GM20431 (cell line): ENCODE results near the gene MACROD2.

Experiments
- in situ Hi-C: fragments of 300-500 bp; cut with MseI, MboI; formaldehyde crosslinking; loops from one replicate; pipeline ENCODE4 v1.15.0; 2020; ENCODE audit warnings: low sequenced_read_pairs; ENCODE audit not compliant: unreplicated experiment

MACROD2 gene

DNA sequence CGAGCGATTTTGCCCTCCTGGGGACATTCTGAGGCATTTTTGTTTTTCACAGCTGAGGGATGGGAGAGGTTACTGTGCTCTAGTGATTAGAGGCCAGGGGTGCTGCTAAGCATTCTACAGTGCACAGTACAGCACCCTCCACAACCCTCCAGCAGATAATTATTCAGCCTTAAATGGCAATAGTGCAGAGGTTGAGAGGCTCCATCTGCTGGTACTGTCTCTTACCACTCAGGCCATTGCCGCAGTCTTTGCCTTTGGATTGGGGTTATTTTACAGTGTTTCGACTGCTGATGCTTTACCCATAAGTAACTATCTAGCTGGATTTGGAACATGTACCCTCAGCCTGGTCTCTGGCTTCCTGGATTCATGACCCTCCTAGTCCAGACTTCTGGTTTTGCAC is 1872.6 kb downstream of the MACROD2 start:
- in situ Hi-C loops = no loop called here

GRCh38 chr20:15875446-15875845 is 1880.1 kb downstream of the MACROD2 start:
- in situ Hi-C loops = no loop called here

GRCh38 chr20:15882553-15882952 is 1887.2 kb downstream of the MACROD2 start:
- in situ Hi-C loops = no loop called here

DNA sequence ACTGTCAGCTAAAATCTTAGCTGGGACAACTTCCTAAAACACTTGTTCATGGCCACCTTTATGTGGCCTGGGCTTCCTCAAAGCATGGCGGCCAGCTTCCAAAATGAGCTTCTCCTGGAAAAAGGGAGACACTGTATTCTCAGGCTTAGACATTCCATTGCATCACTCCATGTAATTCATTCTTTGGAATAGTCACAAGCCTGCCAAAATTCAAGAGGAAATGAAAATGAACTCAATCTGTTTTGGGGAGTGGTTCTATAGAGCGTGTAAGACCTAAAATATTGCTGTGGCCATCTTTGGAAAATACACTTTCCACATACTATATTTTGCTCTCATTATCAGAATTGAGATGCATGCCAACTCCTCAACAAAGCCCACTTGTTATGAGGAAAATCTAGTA is 1890.9 kb downstream of the MACROD2 start:
- in situ Hi-C loops = no loop called here

DNA sequence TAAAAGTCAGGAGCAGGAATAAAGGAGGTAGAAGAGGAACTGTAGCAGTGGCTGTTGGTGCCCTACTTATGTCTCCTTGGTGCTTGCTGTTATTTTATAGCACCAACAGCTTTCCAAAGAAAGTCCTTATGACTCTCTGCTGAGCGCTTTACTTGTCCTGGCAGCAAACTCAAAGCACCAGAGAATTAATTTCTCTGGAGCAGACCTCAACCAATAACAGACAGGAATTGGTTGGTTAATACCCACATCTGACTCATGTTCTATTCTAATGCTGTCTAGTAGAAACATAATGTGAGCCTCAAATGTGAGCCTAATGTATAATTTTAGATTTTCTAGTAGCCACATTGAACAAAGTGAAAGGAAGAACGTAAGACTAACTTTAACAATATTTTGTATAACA is 1892.1 kb downstream of the MACROD2 start:
- in situ Hi-C loops = no loop called here

- in situ Hi-C loops = no loop called here
These were observed 1893.7 kb downstream of the MACROD2 start for GRCh38 chr20:15889061-15889460.

- in situ Hi-C loops = no loop called here
These were observed 1894.4 kb downstream of the MACROD2 start for GRCh38 chr20:15889514-15890256.

DNA sequence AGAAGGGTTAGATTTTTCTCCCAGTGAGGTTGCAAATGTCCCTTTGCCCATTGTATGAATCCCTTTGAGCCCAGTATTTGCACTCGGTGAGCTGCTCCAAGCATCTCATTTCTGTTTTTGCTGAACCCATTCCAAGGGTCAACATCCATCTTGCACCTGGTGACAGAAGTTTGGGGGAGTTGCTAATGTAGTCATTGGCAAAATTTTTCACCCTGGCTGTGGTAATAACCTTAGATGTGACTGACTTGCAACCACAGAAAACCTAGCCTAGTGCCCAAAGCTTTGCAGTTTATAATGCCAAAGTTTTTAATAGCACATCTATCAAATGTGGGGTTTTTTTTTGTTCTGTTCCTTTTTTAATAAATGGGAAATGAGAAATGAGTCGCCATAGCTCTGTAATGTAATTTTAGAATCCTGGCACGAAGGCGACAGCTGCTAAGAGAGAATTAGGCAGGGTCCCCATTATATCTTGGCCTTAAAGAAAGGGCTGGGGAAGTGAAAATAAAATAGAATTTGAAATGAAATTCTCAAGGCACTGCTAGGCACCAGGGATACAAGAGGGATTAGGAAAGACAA is 1895.2 kb downstream of the MACROD2 start:
- in situ Hi-C loops = no loop called here

DNA sequence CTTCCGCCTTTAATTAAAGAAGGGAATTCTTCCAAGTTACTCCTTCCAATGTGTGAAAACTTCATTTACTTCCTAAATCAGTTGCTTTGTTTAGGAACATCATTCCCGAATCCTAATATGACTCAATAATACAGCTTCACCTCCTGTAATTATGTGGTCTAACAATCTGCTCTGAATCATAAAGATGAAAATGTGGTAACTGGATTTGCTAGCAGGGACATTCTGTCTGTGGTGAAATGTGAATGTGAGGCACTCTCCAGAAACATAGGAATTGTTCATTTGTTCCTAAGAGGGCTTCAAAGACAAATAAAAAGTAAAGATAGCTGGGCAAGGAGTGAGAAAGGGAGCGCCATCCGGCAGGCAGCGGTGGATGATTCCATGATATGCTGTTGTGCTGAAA is 1899.8 kb downstream of the MACROD2 start:
- in situ Hi-C loops = no loop called here

- in situ Hi-C loops = no loop called here
These were observed 1900.3 kb downstream of the MACROD2 start for GRCh38 chr20:15895560-15896084.

DNA sequence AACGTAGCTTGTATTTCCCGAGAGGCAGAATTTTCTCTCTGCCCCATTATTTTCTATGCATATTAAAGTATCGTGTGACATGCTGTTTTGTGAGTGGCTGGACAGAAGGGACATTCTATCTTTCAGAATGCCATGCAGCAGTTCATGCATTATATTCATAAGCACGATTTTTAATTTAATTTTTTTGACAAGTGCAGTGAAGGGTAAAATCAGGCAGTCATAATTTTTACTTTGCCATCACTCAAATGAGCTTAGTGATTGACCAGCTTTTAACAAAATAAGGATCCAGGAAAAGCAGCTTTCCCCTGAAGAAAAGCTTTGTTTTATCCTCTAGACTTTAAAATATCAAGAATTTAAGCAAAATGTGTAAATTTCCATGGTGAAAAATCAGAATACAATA is 1904.7 kb downstream of the MACROD2 start:
- in situ Hi-C loops = no loop called here

DNA sequence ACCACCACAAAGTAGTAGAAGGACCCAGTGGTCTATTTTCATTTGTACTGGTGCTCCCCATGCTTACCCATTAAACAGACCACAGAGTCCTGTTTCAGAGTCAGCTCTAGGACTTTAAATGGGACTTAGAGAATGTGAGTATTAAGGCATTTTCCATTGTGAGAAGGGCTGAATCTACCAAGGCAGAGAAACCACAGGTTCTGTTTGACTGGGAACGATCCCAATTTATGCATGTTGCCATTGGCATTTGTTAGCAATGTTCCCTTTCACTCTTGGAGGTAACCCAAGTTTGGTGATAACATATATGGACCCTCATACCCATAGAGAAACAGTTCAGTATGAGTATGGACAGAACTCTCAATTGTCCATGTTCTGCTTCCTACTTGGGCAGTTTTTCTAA is 1905.1 kb downstream of the MACROD2 start:
- in situ Hi-C loops = no loop called here

- in situ Hi-C loops = no loop called here
These were observed 1907.2 kb downstream of the MACROD2 start for GRCh38 chr20:15902493-15902892.

DNA sequence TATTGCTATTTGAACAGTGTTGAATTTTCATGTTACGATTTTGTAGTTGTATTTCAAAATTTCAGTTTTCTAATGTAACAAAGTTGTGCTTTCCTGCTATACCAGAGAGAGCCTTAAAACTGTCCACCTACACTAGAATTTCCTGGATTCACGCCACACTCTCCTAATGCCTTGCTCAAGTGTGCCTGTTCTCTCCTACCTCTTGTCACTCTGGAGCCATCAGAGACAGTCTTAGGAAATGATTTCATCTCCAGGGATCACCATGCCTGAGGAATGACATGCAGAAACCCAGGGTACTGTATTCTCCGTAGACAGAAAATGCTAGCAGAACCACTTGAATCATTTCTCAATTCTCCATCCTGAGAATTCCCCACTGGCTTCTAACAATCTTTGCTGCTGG is 1910.3 kb downstream of the MACROD2 start:
- in situ Hi-C loops = no loop called here

- in situ Hi-C loops = no loop called here
These were observed 1914.7 kb downstream of the MACROD2 start for GRCh38 chr20:15909995-15910394.

- in situ Hi-C loops = no loop called here
These were observed 1916.3 kb downstream of the MACROD2 start for GRCh38 chr20:15911581-15911980.

DNA sequence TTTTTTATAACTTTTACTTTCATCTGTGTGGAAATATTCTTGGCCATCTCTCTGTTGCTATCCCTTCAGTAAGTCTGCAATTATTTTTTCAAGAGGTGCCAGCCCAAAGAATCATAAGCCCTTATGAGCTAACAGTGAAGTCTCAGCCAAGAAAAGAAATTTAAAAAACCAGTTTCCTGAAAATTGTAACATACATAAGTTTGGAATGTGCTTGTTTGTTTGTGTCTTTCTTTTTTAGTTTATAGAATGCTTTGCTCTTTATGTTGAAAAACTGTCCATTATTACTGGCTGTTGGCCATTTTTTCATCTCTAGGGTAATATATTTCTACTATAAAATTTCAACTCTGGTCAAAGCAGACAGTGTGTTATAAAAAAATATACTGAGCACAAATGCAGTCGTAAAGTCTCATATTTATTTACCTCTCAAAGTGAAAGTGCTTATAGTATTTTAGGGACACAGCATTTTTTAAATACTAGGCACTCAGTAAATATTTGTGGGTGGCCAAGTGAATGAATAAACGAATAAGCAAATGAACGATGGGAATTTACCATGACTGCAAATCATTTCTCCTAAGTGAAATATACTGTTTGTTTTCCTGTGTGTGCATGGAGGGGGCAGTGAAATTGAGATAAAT is 1918.2 kb downstream of the MACROD2 start:
- in situ Hi-C loops = no loop called here

DNA sequence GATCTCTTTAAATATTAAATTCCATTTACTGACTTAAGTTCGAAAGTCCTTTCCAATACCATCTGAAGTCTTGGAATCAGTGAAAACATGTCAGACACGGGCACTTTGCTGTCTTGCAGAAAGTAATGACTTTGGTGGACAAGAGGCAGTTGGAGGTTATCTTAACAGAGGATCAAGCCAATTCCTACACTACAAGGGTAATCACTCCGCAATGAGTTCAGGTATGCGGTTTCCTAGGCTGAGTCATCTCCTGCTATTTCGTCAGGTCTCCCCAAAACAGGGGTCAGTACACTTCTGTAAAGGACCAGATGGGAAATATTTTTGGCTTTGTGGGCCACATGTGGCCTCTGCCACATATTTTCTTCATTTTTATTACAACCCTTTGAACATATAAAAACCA is 1921.3 kb downstream of the MACROD2 start:
- in situ Hi-C loops = no loop called here

DNA sequence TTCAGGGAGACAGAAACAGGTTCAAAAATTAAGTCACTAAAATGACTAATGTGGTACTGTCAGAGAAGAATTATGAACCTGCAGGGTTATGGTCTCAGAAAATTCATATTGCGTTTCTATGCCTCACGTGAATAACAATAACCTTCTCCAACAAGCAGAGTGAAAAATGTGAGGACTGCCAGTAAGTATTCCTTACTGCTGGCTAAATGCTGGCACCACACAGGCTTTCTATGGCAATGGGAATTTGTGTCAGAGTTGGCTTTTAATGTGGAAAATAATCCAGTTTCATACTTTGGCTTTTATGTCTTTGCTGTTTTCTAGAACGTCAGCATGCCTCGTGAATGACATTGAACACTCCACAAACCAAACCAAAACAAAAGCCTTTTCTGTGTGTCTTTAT is 1922.0 kb downstream of the MACROD2 start:
- in situ Hi-C loops = no loop called here

DNA sequence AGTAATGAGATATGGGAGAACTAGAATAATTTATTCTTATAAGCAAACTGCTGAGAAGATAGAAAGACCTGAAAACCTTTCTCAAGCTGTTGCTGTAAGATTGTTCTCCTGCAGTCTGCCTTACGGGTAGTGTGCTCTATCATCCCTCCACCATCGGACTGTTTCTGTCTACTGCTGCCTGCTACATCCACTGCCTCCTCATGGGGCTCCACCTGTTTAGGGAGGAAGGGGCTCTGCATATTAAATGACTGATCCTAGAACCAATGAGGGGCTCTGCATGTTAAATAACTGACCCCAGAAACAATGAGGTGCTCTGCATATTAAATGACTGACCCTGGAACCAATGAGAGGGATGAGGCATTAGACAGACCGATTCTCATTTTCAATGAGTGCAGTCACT is 1923.3 kb downstream of the MACROD2 start:
- in situ Hi-C loops = no loop called here

- in situ Hi-C loops = no loop called here
These were observed 1923.8 kb downstream of the MACROD2 start for GRCh38 chr20:15919118-15919517.
